Prostate gland (tissue), 2 donors: ENCODE results near the gene GSTM3.

ENCODE experiments used
- CTCF ChIP-seq, 4 experiments: fragments of 200-600 bp in 2 of 4; fragments of 450-650 bp in 2 of 4; sonication (generic) in 2 of 4; IDR thresholded peaks; 1 replicate in 3 of 4; 2 replicates in 1 of 4; pipeline ENCODE4 v1.5.1; 2016 to 2019; ENCODE audit warnings: antibody characterized with exemption in 4 of 4, mild to moderate bottlenecking in 2 of 4, moderate library complexity in 2 of 4
- POLR2A ChIP-seq: fragments of 450-650 bp; IDR thresholded peaks from one replicate; pipeline ENCODE4 v1.6.1; 2016; ENCODE audit warnings: antibody characterized with exemption, mild to moderate bottlenecking
- POLR2AphosphoS5 ChIP-seq: sonication (generic); formaldehyde crosslinking; IDR thresholded peaks from one replicate; pipeline ENCODE4 v1.6.1; 2017; ENCODE audit warnings: antibody characterized with exemption

GRCh38 chr1:109754738-109755137, 13.9 kb upstream of the GSTM3 start:
- TF ChIP-seq CTCF (IDR thresholded peaks at IDR 0.05) (no peak), POLR2AphosphoS5 (no peak), POLR2A (no peak)
